Measurements from ENCODE around the gene CPNE2.
"Not testable (repeated sequence)": the region's sequence is repeated elsewhere in the genome, so short reads cannot be mapped to it uniquely, and the experiment has no call there.

- not testable (repeated sequence) for TF ChIP-seq EP300, CTCF, POLR2A (IDR thresholded peaks at IDR 0.05)
These were observed 29.2 kb upstream of the CPNE2 start for GRCh38 chr16:57063189-57063588.
